Activated naive CD8-positive, alpha-beta T cell (primary cell): ENCODE measurements around the gene TBC1D3B.
"Not testable (repeated sequence)": the region's sequence is repeated elsewhere in the genome, so short reads cannot be mapped to it uniquely, and the experiment has no call there.

Experiments used
- H3K27ac Mint-ChIP-seq: one replicate; pipeline ENCODE4 v1.8.0; 2021; ENCODE audit warnings: mixed read lengths
- H3K27me3 Mint-ChIP-seq: one replicate; pipeline ENCODE4 v1.8.0; 2021; ENCODE audit warnings: mixed read lengths
- H3K36me3 Mint-ChIP-seq: one replicate; pipeline ENCODE4 v1.8.0; 2021; ENCODE audit warnings: mixed read lengths
- H3K4me1 Mint-ChIP-seq: one replicate; pipeline ENCODE4 v1.8.0; 2021; ENCODE audit warnings: low read depth, mixed read lengths
- H3K4me3 Mint-ChIP-seq: one replicate; pipeline ENCODE4 v1.8.0; 2021; ENCODE audit warnings: mild to moderate bottlenecking, mixed read lengths
- H3K9me3 Mint-ChIP-seq: one replicate; pipeline ENCODE4 v1.8.0; 2021; ENCODE audit warnings: low read depth, mixed read lengths

TBC1D3B gene

GRCh38 chr17:36190549-36191330 is 14.3 kb upstream of the TBC1D3B start:
- not testable (repeated sequence) for H3K4me3 Mint-ChIP-seq, H3K27ac Mint-ChIP-seq, H3K9me3 Mint-ChIP-seq, H3K36me3 Mint-ChIP-seq, H3K4me1 Mint-ChIP-seq
- peaks cover 31% of the 10 kb centered on the region for H3K27me3 Mint-ChIP-seq

- not testable (repeated sequence) for H3K9me3 Mint-ChIP-seq, H3K4me3 Mint-ChIP-seq, H3K4me1 Mint-ChIP-seq, H3K27ac Mint-ChIP-seq, H3K36me3 Mint-ChIP-seq
- peaks cover 32% of the 10 kb centered on the region for H3K27me3 Mint-ChIP-seq
Measured at GRCh38 chr17:36189993-36190392, 13.6 kb upstream of the TBC1D3B start.

- no peaks in the 10 kb centered on the region for H3K9me3 Mint-ChIP-seq
- no peaks in the 10 kb centered on the region for H3K36me3 Mint-ChIP-seq
- no peak overlapping the region for H3K27ac Mint-ChIP-seq
- H3K27me3 Mint-ChIP-seq, result peaks cover 34% of the 10 kb centered on the region
- H3K4me1 Mint-ChIP-seq, result peaks cover 8% of the 10 kb centered on the region
- H3K4me3 Mint-ChIP-seq, result no peak overlapping the region
Measured at GRCh38 chr17:36188891-36189306, 12.5 kb upstream of the TBC1D3B start.

DNA sequence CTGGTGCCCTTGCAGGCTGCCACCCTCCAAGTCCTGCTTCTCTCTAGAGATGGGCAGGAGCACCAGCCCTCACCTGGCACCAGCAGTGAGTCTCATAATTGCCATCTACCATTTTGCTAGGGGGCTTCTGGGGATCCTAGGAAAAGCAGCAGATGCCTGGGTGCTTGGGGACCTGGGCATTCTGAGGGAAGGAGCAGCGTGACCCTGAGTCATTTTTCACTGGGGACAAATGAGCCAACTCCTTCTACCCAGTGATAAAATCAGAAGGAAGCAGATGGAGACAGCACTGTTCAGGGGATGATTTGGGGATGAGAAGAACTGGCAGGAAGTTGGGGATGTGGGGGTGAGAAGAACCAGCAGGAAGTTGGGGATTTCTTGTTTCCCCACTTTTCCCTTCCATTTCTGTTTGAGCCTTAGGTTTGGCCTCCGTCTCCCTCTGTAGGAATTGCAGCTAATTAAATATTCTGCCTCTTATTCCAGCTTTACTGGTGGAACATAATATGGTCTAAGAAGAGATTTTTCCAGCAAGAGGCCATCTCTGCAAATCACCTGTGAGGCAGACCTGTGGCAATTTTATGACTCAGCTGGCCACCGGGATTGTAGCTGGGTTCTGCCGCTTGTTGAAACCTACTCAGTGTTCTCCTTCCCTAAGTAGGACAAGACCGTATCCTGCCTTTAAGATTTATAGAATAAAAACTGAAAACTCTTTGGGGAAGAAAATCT is 11.7 kb upstream of the TBC1D3B start:
- not testable (repeated sequence) for H3K4me1 Mint-ChIP-seq, H3K4me3 Mint-ChIP-seq, H3K9me3 Mint-ChIP-seq, H3K27ac Mint-ChIP-seq, H3K36me3 Mint-ChIP-seq
- H3K27me3 Mint-ChIP-seq, result peaks cover 33% of the 10 kb centered on the region

- H3K4me1 Mint-ChIP-seq, H3K36me3 Mint-ChIP-seq, H3K27ac Mint-ChIP-seq, H3K4me3 Mint-ChIP-seq, H3K9me3 Mint-ChIP-seq: not testable (repeated sequence)
- H3K27me3 Mint-ChIP-seq, result peaks cover 36% of the 10 kb centered on the region
Measured at GRCh38 chr17:36186810-36187763, 10.7 kb upstream of the TBC1D3B start.

DNA sequence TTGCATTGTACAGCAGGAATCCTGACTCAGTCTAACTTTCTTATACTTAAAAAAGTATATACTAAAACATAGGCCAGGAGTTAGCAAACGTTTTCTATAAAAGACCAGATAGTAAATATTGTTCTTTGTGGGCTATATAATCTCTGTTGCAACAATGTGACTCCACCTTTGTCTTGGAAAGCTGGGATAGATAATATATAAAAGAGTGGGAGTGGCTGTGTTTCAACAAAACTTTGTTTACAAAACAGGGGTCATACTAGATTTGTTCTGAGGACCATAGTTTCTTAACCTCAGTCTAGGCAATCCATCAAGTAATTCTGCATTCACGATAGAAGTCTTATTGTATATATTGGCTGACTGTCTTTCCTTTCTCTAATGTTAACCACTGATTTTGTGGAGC is 9.0 kb upstream of the TBC1D3B start:
- no peak overlapping the region for H3K27ac Mint-ChIP-seq
- H3K36me3 Mint-ChIP-seq, result no peaks in the 10 kb centered on the region
- H3K4me1 Mint-ChIP-seq, result peaks cover 6% of the 10 kb centered on the region
- no peak overlapping the region for H3K4me3 Mint-ChIP-seq
- H3K27me3 Mint-ChIP-seq, result peaks cover 37% of the 10 kb centered on the region
- H3K9me3 Mint-ChIP-seq, result no peaks in the 10 kb centered on the region

- Mint-ChIP-seq H3K4me3 (no peak overlapping the region), H3K27me3 (peaks cover 33% of the 10 kb centered on the region), H3K36me3 (no peaks in the 10 kb centered on the region), H3K4me1 (peaks cover 6% of the 10 kb centered on the region), H3K27ac (no peak overlapping the region), H3K9me3 (no peaks in the 10 kb centered on the region)
Measured at GRCh38 chr17:36184023-36184765, 7.8 kb upstream of the TBC1D3B start.

GRCh38 chr17:36183001-36183971 is 6.8 kb upstream of the TBC1D3B start:
- H3K4me1 Mint-ChIP-seq, result peaks cover 2% of the 10 kb centered on the region
- H3K27ac Mint-ChIP-seq, result no peak overlapping the region
- H3K36me3 Mint-ChIP-seq, result no peaks in the 10 kb centered on the region
- H3K9me3 Mint-ChIP-seq, result no peaks in the 10 kb centered on the region
- H3K4me3 Mint-ChIP-seq, result no peak overlapping the region
- peaks cover 33% of the 10 kb centered on the region for H3K27me3 Mint-ChIP-seq

DNA sequence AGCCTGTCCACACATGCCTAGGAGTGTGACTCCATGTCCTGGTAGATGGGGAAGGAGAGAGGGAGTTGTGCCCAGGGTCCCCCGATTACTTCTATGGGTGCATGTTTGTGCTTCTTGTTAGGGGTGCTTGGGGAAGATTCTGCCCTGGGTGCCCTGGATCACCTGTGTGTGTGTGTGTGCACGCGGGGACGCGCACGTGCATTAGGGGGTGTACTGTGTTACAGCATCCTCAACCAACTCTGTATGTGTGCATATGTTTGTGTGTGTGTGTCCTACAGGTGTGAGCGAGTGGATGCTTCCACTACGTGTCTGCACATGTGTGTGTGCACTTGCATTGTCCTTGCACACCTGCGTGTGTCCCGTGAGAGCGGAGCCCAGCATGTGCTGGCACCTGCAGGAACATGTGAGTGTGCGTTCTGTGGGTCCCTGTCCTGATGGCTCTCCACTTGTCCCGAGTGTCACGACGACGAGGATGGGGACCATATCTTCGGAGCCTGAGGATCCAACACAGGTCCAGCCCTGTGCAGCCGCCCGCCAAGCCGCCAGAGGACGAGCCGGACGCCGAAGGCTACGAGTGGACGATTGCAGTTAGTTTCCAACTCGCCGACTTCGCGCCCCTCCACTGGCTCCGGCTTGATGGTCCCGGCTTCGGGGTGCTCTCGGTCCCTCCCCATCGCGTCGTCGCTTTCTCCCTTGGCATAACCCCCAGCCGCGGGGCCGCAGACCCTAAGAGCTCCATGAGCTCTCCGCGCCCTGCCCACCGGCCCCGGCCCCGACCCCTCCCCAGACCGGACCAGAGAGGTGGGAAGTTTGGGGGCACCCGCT is 6.0 kb upstream of the TBC1D3B start:
- Mint-ChIP-seq H3K27me3 (peaks cover 28% of the 10 kb centered on the region), H3K9me3 (no peaks in the 10 kb centered on the region), H3K27ac (no peak overlapping the region), H3K36me3 (no peaks in the 10 kb centered on the region), H3K4me3 (no peak overlapping the region), H3K4me1 (peaks cover 2% of the 10 kb centered on the region)

GRCh38 chr17:36181446-36182175 is 5.2 kb upstream of the TBC1D3B start:
- H3K27ac Mint-ChIP-seq, H3K9me3 Mint-ChIP-seq, H3K4me1 Mint-ChIP-seq, H3K4me3 Mint-ChIP-seq, H3K36me3 Mint-ChIP-seq: not testable (repeated sequence)
- peaks cover 24% of the 10 kb centered on the region for H3K27me3 Mint-ChIP-seq

GRCh38 chr17:36168836-36169235 is 7.6 kb downstream of the TBC1D3B start:
- not testable (repeated sequence) for H3K9me3 Mint-ChIP-seq, H3K36me3 Mint-ChIP-seq, H3K4me1 Mint-ChIP-seq, H3K4me3 Mint-ChIP-seq, H3K27ac Mint-ChIP-seq, H3K27me3 Mint-ChIP-seq

GRCh38 chr17:36153895-36154610 is 22.4 kb downstream of the TBC1D3B start:
- H3K36me3 Mint-ChIP-seq, result no peaks in the 10 kb centered on the region
- H3K27me3 Mint-ChIP-seq, result peaks cover 2% of the 10 kb centered on the region
- no peak overlapping the region for H3K4me3 Mint-ChIP-seq
- no peaks in the 10 kb centered on the region for H3K9me3 Mint-ChIP-seq
- peaks cover 3% of the 10 kb centered on the region for H3K4me1 Mint-ChIP-seq
- H3K27ac Mint-ChIP-seq, result no peak overlapping the region
